OCI-LY1 (cell line): ENCODE results near the gene ARL1.

ENCODE experiments used
- H2AFZ ChIP-seq: fragments of 200-600 bp; sonication (generic), shearing (Covaris generic); 2 replicates; pipeline ENCODE4 v1.6.0; 2014; ENCODE audit warnings: antibody characterized with exemption, mild to moderate bottlenecking, low read length
- H3F3A ChIP-seq: fragments of 200-600 bp; sonication (generic), shearing (Covaris generic); 2 replicates; pipeline ENCODE4 v1.6.0; 2014; ENCODE audit warnings: mild to moderate bottlenecking, antibody characterized with exemption, low read length, moderate library complexity; ENCODE audit not compliant: insufficient read depth
- H3K27ac ChIP-seq: fragments of 200-600 bp; sonication (generic); 2 replicates; pipeline ENCODE4 v1.5.1; 2014; ENCODE audit warnings: low read length, mixed run types, mild to moderate bottlenecking, low read depth; ENCODE audit not compliant: poor library complexity, severe bottlenecking
- H3K27me3 ChIP-seq: fragments of 200-600 bp; sonication (generic); 2 replicates; pipeline ENCODE4 v1.6.0; 2014; ENCODE audit warnings: antibody characterized with exemption, mild to moderate bottlenecking, low read length, moderate library complexity; ENCODE audit not compliant: insufficient read depth
- H3K36me3 ChIP-seq: fragments of 200-600 bp; sonication (generic); 2 replicates; pipeline ENCODE4 v1.6.1; 2014; ENCODE audit warnings: mild to moderate bottlenecking, antibody characterized with exemption, low read length, moderate library complexity, mixed read lengths; ENCODE audit not compliant: insufficient read depth
- H3K4me1 ChIP-seq: fragments of 200-600 bp; sonication (generic); 2 replicates; pipeline ENCODE4 v1.5.1; 2014; ENCODE audit warnings: mild to moderate bottlenecking, low read length, moderate library complexity; ENCODE audit not compliant: insufficient read depth, severe bottlenecking
- H3K4me2 ChIP-seq: fragments of 200-600 bp; sonication (generic), shearing (Covaris generic); 2 replicates; pipeline ENCODE4 v1.6.1; 2014; ENCODE audit warnings: low read length
- H3K4me3 ChIP-seq: fragments of 200-600 bp; sonication (generic); 2 replicates; pipeline ENCODE4 v1.5.1; 2014; ENCODE audit warnings: low read length, low read depth, mild to moderate bottlenecking, mixed read lengths; ENCODE audit not compliant: poor library complexity, severe bottlenecking
- H3K79me2 ChIP-seq: fragments of 200-600 bp; shearing (Covaris generic); 2 replicates; pipeline ENCODE4 v1.6.1; 2016; ENCODE audit warnings: mixed run types, low read length, mixed read lengths; ENCODE audit not compliant: insufficient read depth
- H3K9ac ChIP-seq: fragments of 200-600 bp; sonication (generic), shearing (Covaris generic); 2 replicates; pipeline ENCODE4 v1.6.1; 2014; ENCODE audit warnings: mild to moderate bottlenecking, low read length, mixed read lengths
- H3K9me2 ChIP-seq: fragments of 200-600 bp; sonication (generic), shearing (Covaris generic); 2 replicates; pipeline ENCODE4 v1.6.1; 2014; ENCODE audit warnings: low read depth, mild to moderate bottlenecking, low read length, mixed read lengths
- H3K9me3 ChIP-seq: fragments of 200-600 bp; shearing (Covaris generic); 2 replicates; pipeline ENCODE4 v1.6.1; 2014; ENCODE audit warnings: low read length, mixed read lengths
- H4K20me1 ChIP-seq: fragments of 200-600 bp; sonication (generic), shearing (Covaris generic); 2 replicates; pipeline ENCODE4 v1.6.0; 2016; ENCODE audit warnings: mild to moderate bottlenecking, low read length; ENCODE audit not compliant: insufficient read depth
- CTCF ChIP-seq: fragments of 200-600 bp; sonication (generic), shearing (Covaris generic); IDR thresholded peaks from 2 replicates; pipeline ENCODE4 v1.5.1; 2017; ENCODE audit warnings: mild to moderate bottlenecking, antibody characterized with exemption, low read length, moderate library complexity, mixed read lengths
- EZH2 ChIP-seq: fragments of 200-600 bp; sonication (generic), shearing (Covaris generic); IDR thresholded peaks from 2 replicates; pipeline ENCODE4 v1.8.0; 2017; ENCODE audit warnings: borderline replicate concordance, mixed run types, mild to moderate bottlenecking, antibody characterized with exemption, low read length, moderate library complexity, mixed read lengths

Gene ARL1

GRCh38 chr12:101407436-101408345, at the start of gene ARL1:
Gene ARL1, minus strand, starts transcription at chr12:101407772. Its CDS starts 127 bp downstream, at chr12:101407645.
- H3K4me3 ChIP-seq = peak within 1 kb of the TSS; percentile 92
- H3K79me2 ChIP-seq = peaks cover 19% of the 10 kb centered on the region
- H3K27me3 ChIP-seq = no peaks in the 10 kb centered on the region
- H3K9ac ChIP-seq = peak within 1 kb of the TSS; percentile 88
- H2AFZ ChIP-seq = peak within 1 kb of the TSS; percentile 93
- H3K4me1 ChIP-seq = peaks cover 33% of the 10 kb centered on the region
- H3F3A ChIP-seq = no peaks in the 10 kb centered on the region
- no peaks in the 10 kb centered on the region for H3K9me2 ChIP-seq
- H4K20me1 ChIP-seq = no peaks in the 10 kb centered on the region
- H3K36me3 ChIP-seq = peaks cover under 1% of the 10 kb centered on the region
- TF ChIP-seq EZH2 = no peak
- TF ChIP-seq CTCF = no peak
- H3K27ac ChIP-seq = peak within 1 kb of the TSS; percentile 17
- no peaks in the 10 kb centered on the region for H3K9me3 ChIP-seq
- peak within 1 kb of the TSS; percentile 99 for H3K4me2 ChIP-seq

DNA sequence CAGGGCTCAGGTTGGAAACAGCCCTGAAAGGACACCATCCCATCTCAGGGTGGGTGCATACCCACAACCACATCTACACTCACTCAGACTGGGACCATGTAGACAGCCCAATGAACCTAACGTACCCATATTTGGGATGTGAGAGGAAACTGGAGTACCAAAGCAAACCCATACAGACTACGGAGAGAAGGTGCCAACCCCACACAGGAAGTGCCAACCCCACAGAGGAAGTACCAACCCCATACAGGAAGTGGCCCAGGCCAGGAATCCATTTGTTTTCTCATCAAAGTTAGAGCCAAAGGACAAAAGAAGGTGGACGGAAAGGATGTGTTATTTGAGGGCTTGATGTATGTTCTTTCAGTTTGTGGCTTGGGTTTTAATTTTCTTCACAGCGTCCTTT, 48.1 kb upstream of the ARL1 start:
- peak overlapping the region; percentile 82 for H2AFZ ChIP-seq
- H4K20me1 ChIP-seq = no peaks in the 10 kb centered on the region
- no peaks in the 10 kb centered on the region for H3F3A ChIP-seq
- H3K4me1 ChIP-seq = no peaks in the 10 kb centered on the region
- no peak overlapping the region for H3K9ac ChIP-seq
- H3K9me2 ChIP-seq = no peaks in the 10 kb centered on the region
- H3K9me3 ChIP-seq = peaks cover 3% of the 10 kb centered on the region; the same call in 1 of the 2 replicates
- H3K4me2 ChIP-seq = no peak overlapping the region
- H3K4me3 ChIP-seq = no peak overlapping the region
- no peaks in the 10 kb centered on the region for H3K79me2 ChIP-seq
- H3K27ac ChIP-seq = no peak overlapping the region
- no peaks in the 10 kb centered on the region for H3K36me3 ChIP-seq
- H3K27me3 ChIP-seq = no peaks in the 10 kb centered on the region
- TF ChIP-seq EZH2 = no peak
- no peak for TF ChIP-seq CTCF

DNA sequence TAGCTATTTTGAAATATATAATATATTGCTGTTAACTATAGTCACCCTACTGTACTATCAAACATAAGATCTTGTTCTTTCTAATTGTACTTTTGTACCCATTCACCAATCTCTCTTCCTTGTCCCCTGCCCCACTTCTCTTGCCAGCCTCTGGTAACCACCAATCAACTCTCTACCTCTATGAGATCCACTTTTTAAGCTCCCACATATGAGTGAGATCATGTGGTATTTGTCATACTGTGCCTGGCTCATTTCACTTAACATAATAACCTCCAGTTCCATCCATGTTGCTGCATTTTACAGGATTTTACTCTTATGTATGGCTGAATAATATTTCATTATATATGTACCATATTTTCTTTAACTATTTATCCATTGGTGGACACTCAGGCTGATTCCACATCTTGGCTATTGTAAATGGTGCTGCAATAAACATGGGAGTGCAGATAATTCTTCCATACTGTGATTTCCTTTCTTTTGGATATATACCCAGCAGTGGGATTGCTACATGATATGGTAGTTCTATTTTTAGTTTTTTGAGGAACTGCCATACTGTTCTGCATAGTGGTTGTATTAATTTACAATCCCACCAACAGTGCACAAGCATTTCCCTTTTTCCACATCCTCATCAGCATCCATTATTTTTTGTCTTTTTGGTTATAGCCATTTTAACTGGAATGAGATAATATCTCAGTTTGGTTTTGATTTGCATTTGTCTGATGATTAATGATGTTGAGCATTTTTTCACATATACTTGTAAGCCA, 34.1 kb upstream of the ARL1 start:
- no peak for TF ChIP-seq CTCF
- TF ChIP-seq EZH2 = no peak
- H3K9ac ChIP-seq = no peak overlapping the region
- no peak overlapping the region for H3K4me3 ChIP-seq
- H3K36me3 ChIP-seq = no peaks in the 10 kb centered on the region
- no peak overlapping the region for H2AFZ ChIP-seq
- H3K4me2 ChIP-seq = no peak overlapping the region
- no peaks in the 10 kb centered on the region for H3K9me2 ChIP-seq
- no peaks in the 10 kb centered on the region for H3F3A ChIP-seq
- no peaks in the 10 kb centered on the region for H3K9me3 ChIP-seq
- H3K4me1 ChIP-seq = no peaks in the 10 kb centered on the region
- H3K79me2 ChIP-seq = no peaks in the 10 kb centered on the region
- no peaks in the 10 kb centered on the region for H4K20me1 ChIP-seq
- no peak overlapping the region for H3K27ac ChIP-seq
- H3K27me3 ChIP-seq = no peaks in the 10 kb centered on the region
